DND-41 (cell line): Measurements from ENCODE around the gene NEDD4.

ENCODE experiments used
- ATAC-seq: fragments of 200-7000 bp; cut with Tn5 transposase; 3 replicates; pipeline ENCODE4 v1.9.1; 2021; ENCODE audit warnings: low read depth; ENCODE audit not compliant: insufficient read depth
- DNase-seq: peaks from one replicate; pipeline ENCODE4 v3.0.0-alpha.2; 2020
- H2AFZ ChIP-seq: 2 replicates; pipeline ENCODE4 v1.6.0; 2012; ENCODE audit warnings: low read depth, low read length
- H3K27ac ChIP-seq: 2 replicates; pipeline ENCODE4 v1.5.1; 2012; ENCODE audit warnings: low read length, inconsistent platforms
- H3K27me3 ChIP-seq: fragments of 200-600 bp; sonication (generic); 2 replicates; pipeline ENCODE4 v1.6.0; 2012; ENCODE audit warnings: low read length, mild to moderate bottlenecking, inconsistent platforms; ENCODE audit not compliant: insufficient read depth, poor library complexity
- H3K36me3 ChIP-seq: 2 replicates; pipeline ENCODE4 v1.5.1; 2012; ENCODE audit warnings: low read length, inconsistent platforms; ENCODE audit not compliant: insufficient read depth
- H3K4me1 ChIP-seq: 2 replicates; pipeline ENCODE4 v1.5.1; 2012; ENCODE audit warnings: mild to moderate bottlenecking, low read length; ENCODE audit not compliant: insufficient read depth
- H3K4me2 ChIP-seq: 2 replicates; pipeline ENCODE4 v1.6.0; 2012; ENCODE audit warnings: mild to moderate bottlenecking, moderate library complexity, low read length, inconsistent platforms; ENCODE audit not compliant: insufficient read depth
- H3K4me3 ChIP-seq, 2 experiments: fragments of 200-600 bp in 1 of 2; shearing (Covaris generic) in 1 of 2; 2 replicates each; pipeline ENCODE4 v1.5.1; 2012 to 2016; ENCODE audit warnings: inconsistent platforms in 2 of 2, low read length in 2 of 2, mild to moderate bottlenecking in 2 of 2, low read depth in 1 of 2, moderate library complexity in 1 of 2
- H3K79me2 ChIP-seq: 2 replicates; pipeline ENCODE4 v1.6.0; 2012; ENCODE audit warnings: low read length, inconsistent platforms; ENCODE audit not compliant: insufficient read depth
- H3K9ac ChIP-seq: 2 replicates; pipeline ENCODE4 v1.6.0; 2012; ENCODE audit warnings: low read depth, mild to moderate bottlenecking, inconsistent platforms, low read length, moderate library complexity
- H3K9me3 ChIP-seq: 2 replicates; pipeline ENCODE4 v1.5.1; 2012; ENCODE audit warnings: low read length, moderate library complexity, mild to moderate bottlenecking, inconsistent platforms; ENCODE audit not compliant: insufficient read depth, severe bottlenecking
- H4K20me1 ChIP-seq: 2 replicates; pipeline ENCODE4 v1.6.0; 2012; ENCODE audit warnings: low read length; ENCODE audit not compliant: insufficient read depth
- EZH2 ChIP-seq: IDR thresholded peaks from 3 replicates; pipeline ENCODE4 v1.6.1; 2012; ENCODE audit warnings: borderline replicate concordance, low read depth, mild to moderate bottlenecking, moderate library complexity, low read length, inconsistent platforms; ENCODE audit not compliant: severe bottlenecking
- TF ChIP-seq, protein P1 (sequence below): IDR thresholded peaks from 2 replicates; pipeline ENCODE4 v1.5.1; 2012; ENCODE audit warnings: borderline replicate concordance, low read length, moderate library complexity, mild to moderate bottlenecking; ENCODE audit not compliant: poor library complexity, severe bottlenecking; ENCODE audit errors: extremely low read depth

NEDD4 gene

DNA sequence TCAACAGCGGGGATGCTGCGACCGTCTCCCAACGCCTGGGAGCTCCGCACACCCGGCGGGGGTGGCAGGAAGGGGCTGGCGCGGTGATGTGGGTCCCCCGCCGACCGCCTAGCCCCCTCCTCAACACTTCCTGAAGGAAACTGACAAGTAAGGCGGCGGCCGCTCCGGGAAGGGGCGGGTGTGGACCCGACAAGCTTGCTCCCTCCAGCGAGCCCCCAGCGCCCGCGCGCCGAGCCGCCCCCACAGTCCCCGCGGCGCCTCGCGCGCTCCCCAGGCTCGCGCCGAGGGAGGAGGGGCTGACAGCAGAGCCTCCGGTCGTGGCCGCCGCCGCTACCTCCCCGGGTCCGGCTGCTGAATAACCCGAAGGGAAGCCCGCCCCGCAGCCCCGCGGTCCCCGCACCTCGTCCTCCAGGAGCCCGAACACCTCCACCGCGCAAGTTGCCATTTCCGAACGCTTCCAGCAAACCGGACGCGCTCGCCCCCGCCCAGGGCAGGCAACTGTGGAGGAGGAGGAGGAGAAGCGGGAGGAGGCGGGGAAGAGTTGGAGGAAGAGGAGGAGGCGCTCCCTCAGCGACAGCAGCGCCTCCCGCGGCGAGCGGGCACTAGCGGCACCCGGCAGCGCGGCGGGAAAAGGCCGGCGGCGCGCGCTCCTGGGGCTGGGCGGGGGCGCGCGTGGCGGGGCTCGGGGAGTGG lies at the start of gene NEDD4:
Gene NEDD4 (minus strand): TSS at position 502 of the 693 bp plus-strand sequence. CDS start 57 bp downstream, at position 445.
- Histone ChIP-seq H3K27me3 (peaks cover 11% of the 10 kb centered on the region), H3K27ac (peak within 1 kb of the TSS; percentile 73)

GRCh38 chr15:56042498-56042897 lies 49.1 kb upstream of the NEDD4 start:
- Histone ChIP-seq H2AFZ (no peak overlapping the region), H3K4me2 (peak overlapping the region; percentile 36; the same call in 1 of the 2 replicates), H3K9me3 (no peaks in the 10 kb centered on the region), H4K20me1 (no peaks in the 10 kb centered on the region; the same call in 1 of the 2 replicates), H3K27ac (no peak overlapping the region), H3K4me3 (no peak overlapping the region), H3K79me2 (no peaks in the 10 kb centered on the region), H3K27me3 (no peaks in the 10 kb centered on the region), H3K36me3 (no peaks in the 10 kb centered on the region), H3K9ac (no peak overlapping the region), H3K4me1 (peaks cover 22% of the 10 kb centered on the region)
- DNase-seq (no peak), ATAC-seq (no peak)
- TF ChIP-seq EZH2 = no peak
- TF ChIP-seq, protein P1, sequence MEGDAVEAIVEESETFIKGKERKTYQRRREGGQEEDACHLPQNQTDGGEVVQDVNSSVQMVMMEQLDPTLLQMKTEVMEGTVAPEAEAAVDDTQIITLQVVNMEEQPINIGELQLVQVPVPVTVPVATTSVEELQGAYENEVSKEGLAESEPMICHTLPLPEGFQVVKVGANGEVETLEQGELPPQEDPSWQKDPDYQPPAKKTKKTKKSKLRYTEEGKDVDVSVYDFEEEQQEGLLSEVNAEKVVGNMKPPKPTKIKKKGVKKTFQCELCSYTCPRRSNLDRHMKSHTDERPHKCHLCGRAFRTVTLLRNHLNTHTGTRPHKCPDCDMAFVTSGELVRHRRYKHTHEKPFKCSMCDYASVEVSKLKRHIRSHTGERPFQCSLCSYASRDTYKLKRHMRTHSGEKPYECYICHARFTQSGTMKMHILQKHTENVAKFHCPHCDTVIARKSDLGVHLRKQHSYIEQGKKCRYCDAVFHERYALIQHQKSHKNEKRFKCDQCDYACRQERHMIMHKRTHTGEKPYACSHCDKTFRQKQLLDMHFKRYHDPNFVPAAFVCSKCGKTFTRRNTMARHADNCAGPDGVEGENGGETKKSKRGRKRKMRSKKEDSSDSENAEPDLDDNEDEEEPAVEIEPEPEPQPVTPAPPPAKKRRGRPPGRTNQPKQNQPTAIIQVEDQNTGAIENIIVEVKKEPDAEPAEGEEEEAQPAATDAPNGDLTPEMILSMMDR = no peak

More for the DNA sequence above, at the start of gene NEDD4:
- Histone ChIP-seq H3K9ac (peak within 1 kb of the TSS; percentile 84), H3K4me1 (peaks cover 32% of the 10 kb centered on the region), H3K4me3 (peak within 1 kb of the TSS; percentile 47 to 82), H3K79me2 (peaks cover 8% of the 10 kb centered on the region), H3K9me3 (no peaks in the 10 kb centered on the region), H2AFZ (peak within 1 kb of the TSS; percentile 97), H3K4me2 (peak within 1 kb of the TSS; percentile 74), H4K20me1 (no peaks in the 10 kb centered on the region), H3K36me3 (no peaks in the 10 kb centered on the region)
- DNase-seq = peak; percentile 88
- TF ChIP-seq, protein P1 = peak; percentile 81
- TF ChIP-seq EZH2 = no peak
- peak; percentile 93 for ATAC-seq

- no peaks in the 10 kb centered on the region for H3K36me3 ChIP-seq
- DNase-seq (no peak), ATAC-seq (no peak)
- H3K4me1 ChIP-seq = peaks cover 22% of the 10 kb centered on the region
- no peaks in the 10 kb centered on the region for H3K27me3 ChIP-seq
- H3K79me2 ChIP-seq = no peaks in the 10 kb centered on the region
- H2AFZ ChIP-seq = no peak overlapping the region
- H3K4me2 ChIP-seq = no peak overlapping the region
- no peak overlapping the region for H3K9ac ChIP-seq
- no peaks in the 10 kb centered on the region for H3K9me3 ChIP-seq
- no peaks in the 10 kb centered on the region; the same call in 1 of the 2 replicates for H4K20me1 ChIP-seq
- H3K27ac ChIP-seq = no peak overlapping the region
- no peak overlapping the region for H3K4me3 ChIP-seq
- TF ChIP-seq EZH2 = no peak
- TF ChIP-seq, protein P1 = no peak
Measured at GRCh38 chr15:56042031-56042430, 48.6 kb upstream of the NEDD4 start.
